Chondrocyte (in vitro differentiated cells): ENCODE data around the gene TKT. TPM values are rescaled to one million over a fixed set of nuclear protein-coding genes. Genes with fewer than 3 reads are reported as not detected.

Source experiments
- DNase-seq: peaks from one replicate; pipeline ENCODE4 v3.0.0; 2021; ENCODE audit warnings: mixed read lengths, low spot score
- H3K27ac Mint-ChIP-seq: one replicate; pipeline ENCODE4 v1.8.0; 2021; ENCODE audit warnings: mild to moderate bottlenecking, moderate library complexity, mixed read lengths; ENCODE audit not compliant: unreplicated experiment
- H3K27me3 Mint-ChIP-seq: 2 replicates; pipeline ENCODE4 v1.8.0; 2021; ENCODE audit warnings: low read depth, mixed read lengths
- H3K36me3 Mint-ChIP-seq: 2 replicates; pipeline ENCODE4 v1.8.0; 2021; ENCODE audit warnings: low read depth, mixed read lengths
- H3K4me1 Mint-ChIP-seq: 2 replicates; pipeline ENCODE4 v1.8.0; 2021; ENCODE audit warnings: low read depth, mild to moderate bottlenecking, mixed read lengths
- H3K4me3 Mint-ChIP-seq: one replicate; pipeline ENCODE4 v1.8.0; 2021; ENCODE audit warnings: mild to moderate bottlenecking, moderate library complexity, mixed read lengths; ENCODE audit not compliant: unreplicated experiment
- H3K9me3 Mint-ChIP-seq: 2 replicates; pipeline ENCODE4 v1.8.0; 2021; ENCODE audit warnings: low read depth, mixed read lengths
- CTCF ChIP-seq: fragments of 200-600 bp; sonication (generic); IDR thresholded peaks from 2 replicates; pipeline ENCODE4 v1.5.0; 2021; ENCODE audit warnings: antibody characterized with exemption, mild to moderate bottlenecking, moderate library complexity
- total RNA-seq: library from RNA; stranded (reverse); gene quantifications from 3 replicates; pipeline ENCODE4 v1.2.1, GENCODE V29; 2021

Gene TKT
- total RNA-seq, 1 donor from 2014 or later = 165 TPM

- no peak for DNase-seq
- Mint-ChIP-seq H3K36me3 (no peaks in the 10 kb centered on the region), H3K9me3 (no peaks in the 10 kb centered on the region), H3K4me1 (peaks cover 61% of the 10 kb centered on the region), H3K4me3 (peak overlapping the region; percentile 89), H3K27me3 (no peaks in the 10 kb centered on the region), H3K27ac (peak overlapping the region; percentile 92)
- TF ChIP-seq CTCF = no peak
These were observed 3.5 kb downstream of the TKT start for GRCh38 chr3:53252096-53252946.

- Mint-ChIP-seq H3K27me3 (no peaks in the 10 kb centered on the region), H3K27ac (peak overlapping the region; percentile 92), H3K4me3 (no peak overlapping the region), H3K9me3 (no peaks in the 10 kb centered on the region), H3K4me1 (peaks cover 61% of the 10 kb centered on the region), H3K36me3 (no peaks in the 10 kb centered on the region)
- TF ChIP-seq CTCF = no peak
- DNase-seq = no peak
These were observed 4.8 kb downstream of the TKT start for GRCh38 chr3:53250881-53251605.

- DNase-seq = no peak
- Mint-ChIP-seq H3K27ac (peak overlapping the region; percentile 92), H3K4me1 (peaks cover 61% of the 10 kb centered on the region), H3K27me3 (no peaks in the 10 kb centered on the region), H3K36me3 (no peaks in the 10 kb centered on the region), H3K4me3 (no peak overlapping the region), H3K9me3 (no peaks in the 10 kb centered on the region)
- TF ChIP-seq CTCF = no peak
These were observed 5.4 kb downstream of the TKT start for GRCh38 chr3:53250453-53250852.

- peaks cover 60% of the 10 kb centered on the region for H3K4me1 Mint-ChIP-seq
- H3K9me3 Mint-ChIP-seq = no peaks in the 10 kb centered on the region
- H3K4me3 Mint-ChIP-seq = no peak overlapping the region
These were observed 7.7 kb downstream of the TKT start for GRCh38 chr3:53248161-53248560.

More at GRCh38 chr3:53248161-53248560, 7.7 kb downstream of the TKT start:
- Mint-ChIP-seq H3K27ac (peak overlapping the region; percentile 36), H3K27me3 (no peaks in the 10 kb centered on the region), H3K36me3 (no peaks in the 10 kb centered on the region)
- no peak for TF ChIP-seq CTCF
- DNase-seq = no peak
